Measurements from ENCODE around the gene RIIAD1.
"Not testable (repeated sequence)": the region's sequence is repeated elsewhere in the genome, so short reads cannot be mapped to it uniquely, and the experiment has no call there.

The RIIAD1 gene

DNA sequence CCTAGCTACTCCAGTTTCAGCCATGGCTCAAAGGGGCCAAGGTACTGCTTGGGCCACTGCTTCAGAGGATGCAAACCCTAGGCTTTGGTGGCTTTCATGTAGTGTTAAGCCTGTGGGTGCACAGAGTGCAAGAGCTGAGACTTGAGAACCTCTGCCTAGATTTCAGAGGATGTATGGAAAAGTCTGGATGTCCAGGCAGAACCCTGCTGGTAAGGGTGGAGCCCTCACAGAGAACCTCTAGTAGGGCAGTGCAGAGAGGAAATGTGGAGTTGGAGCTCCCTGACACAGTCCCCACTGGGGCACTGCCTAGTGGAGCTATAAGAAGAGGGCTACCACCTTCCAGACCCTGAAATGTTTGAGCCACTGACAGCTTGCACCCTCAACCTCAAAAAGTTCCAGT lies 16.2 kb downstream of the RIIAD1 start:
- DNase-seq, result no peak

DNA sequence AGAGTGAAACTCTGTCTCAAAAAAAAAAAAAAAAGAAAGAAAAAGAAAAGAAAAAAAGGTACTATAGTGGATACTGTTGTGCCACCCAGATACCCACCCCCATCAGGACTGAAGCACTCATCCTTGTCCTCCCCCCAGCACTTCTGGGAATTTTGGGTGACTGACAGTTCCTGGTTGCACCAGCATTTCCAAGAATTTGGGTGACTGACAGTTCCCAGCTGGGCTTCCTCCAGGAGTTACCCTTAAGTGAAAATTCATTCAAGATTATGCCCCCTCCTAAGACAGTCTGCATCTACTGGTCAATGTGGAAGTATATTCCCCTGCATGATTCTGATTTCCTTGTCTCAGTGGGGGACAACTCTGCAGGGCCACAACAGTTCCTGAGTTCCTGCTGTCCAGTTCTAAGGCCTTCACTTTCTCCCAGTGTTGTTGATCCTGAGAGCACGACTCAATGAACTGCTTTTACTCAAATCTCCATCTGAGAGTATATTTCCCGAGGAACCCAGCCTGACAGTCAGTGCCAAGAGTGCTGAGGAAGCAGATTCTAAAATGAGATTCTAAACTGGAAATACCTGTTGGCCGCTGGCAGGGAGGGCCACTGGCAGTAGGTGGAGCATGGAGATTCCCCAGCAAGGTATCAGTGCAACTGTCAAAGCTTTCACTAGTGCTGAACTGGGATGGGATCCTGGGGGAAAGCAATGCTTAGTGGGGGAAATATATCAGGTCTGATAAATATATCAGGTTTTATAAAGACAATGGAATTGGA lies 18.5 kb downstream of the RIIAD1 start:
- no peak for DNase-seq

DNA sequence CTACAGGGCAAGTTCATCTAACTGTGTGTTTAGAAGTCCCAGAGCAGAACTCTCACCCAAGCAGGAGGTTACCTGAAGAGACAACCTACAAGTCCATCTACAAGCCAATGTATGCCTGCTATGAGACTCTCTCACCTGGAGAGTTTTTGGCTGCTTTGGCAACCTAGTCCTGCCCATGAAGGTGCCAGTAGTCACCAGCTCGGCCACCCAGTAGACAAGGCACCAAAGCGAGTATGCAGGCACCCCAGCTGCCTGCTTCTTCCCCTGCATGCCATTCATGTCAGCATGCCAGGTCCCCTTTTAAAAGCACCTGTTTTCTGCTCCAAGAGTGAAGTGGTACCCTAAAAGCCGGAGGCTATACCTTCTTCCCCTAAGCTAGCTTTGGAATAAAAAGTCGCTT lies 20.2 kb downstream of the RIIAD1 start:
- no peak for DNase-seq

DNA sequence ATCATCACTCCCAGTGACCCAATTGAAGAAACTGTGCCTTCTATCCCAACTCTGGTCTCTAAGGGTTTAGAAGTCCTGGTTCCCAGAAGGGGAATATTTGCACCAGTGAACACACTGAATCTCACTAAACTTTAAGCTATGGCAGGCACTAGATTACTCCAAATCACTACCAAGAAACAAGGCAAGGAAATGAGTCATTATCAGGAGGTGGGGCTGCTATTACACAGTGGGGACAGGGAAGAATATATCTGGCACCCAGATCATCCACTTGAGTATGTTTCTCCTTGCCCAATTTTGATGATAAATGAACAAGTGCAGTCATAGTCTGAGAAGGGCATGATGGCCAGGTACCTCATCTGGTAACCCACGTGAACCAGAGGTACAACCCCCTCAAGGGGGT lies 35.0 kb downstream of the RIIAD1 start:
- no peak for DNase-seq

DNA sequence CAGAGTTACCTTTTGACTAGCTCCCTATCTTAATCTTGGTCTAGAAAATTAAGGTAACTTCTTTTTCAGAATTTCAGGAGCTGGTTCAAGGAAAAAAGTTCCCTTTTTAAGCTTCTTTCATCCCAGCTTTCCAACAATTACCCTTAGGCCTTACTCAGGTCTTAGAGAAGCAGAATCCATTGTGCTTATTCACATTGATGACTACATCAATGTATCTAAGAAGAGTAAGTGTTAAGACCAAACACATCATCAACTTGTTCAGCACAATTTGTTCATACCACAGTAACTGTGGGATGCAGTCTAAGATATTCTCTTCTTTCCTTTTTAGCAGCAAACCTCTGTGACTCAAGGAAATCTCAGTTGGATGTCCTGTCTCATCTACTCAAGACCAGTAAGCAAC lies 37.9 kb downstream of the RIIAD1 start:
- no peak for DNase-seq

DNA sequence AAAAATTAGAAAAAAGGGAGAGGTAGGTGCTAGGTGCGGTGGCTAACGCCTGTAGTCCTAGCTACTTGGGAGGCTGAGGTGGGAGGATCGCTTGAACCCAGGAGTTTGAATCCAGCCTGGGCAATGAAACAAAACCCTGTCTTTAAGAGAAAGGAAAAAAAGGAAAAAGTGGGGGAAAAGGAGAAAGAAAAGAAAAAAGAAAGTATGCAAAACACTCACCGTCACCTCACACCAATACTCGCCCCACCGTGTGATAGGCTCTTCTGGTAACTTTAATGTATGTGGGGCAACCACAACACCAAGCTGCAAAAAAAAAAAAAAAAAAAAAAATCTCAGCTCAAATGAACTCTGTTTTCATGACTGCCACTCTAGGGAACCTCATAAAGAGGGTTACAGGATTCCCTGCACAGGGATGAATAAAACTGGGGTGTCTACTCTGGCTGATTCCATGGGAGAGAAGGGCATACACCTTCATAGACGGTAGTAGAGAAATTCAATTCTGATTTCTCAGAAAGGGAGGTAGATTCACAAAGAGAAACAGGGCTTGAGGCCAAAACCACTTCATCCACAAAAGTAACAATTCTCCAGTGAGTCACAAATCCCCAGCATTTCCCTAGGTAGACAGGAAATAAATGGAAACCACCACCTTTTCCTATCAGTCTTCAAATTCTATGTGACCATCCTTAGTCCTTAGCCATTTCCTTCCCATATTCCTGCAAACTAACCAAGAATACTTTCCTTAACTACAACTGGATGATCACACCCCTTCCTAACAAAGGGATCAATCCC lies 39.5 kb downstream of the RIIAD1 start:
- DNase-seq, result no peak

DNA sequence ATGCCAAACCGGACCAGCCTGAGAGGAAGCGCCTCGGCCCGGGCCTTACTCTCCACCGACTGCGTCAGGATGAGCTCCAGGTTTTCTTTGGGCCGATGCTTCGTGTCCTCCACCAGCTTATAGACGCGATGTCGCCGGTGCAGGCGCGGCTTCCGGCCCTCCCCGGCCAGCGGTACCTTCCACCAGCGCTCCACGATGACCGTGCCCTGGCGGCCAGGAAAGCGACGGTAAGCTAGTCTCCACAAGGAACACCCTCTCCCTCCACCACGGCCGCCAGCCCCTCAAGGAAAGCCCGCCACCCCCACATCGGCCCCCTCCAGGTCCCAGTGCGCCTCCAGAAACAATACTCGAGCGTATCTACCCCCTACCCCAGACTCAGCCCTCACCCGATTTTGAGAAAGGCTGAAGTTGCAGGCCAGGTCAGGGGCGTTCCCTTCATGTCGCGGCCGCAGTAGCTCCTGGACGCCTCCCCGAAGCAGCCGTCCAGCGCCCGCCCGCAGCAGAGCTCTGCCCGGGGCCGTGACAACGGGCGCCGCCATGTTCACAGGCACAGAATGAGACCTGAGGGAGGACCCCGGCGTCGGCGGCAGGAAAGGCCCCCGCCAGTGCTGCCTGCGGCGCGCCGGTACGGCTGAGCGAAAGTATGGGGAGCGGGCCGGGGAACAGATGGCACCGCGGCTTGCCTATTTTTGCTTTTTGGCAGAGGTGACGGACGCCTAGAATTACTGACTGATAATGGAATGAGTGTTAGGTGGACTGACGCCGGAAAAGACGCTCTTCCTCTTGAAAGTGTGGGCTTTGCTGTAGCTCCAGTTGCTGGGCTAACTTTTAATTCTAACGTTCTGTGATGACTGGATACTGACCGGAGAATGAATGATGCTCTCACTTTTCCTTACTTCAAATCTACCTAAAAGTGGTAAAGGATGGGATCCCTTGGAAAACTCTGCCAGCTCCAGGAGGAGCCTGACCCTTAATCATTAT lies 41.9 kb downstream of the RIIAD1 start, which contains the start of gene MRPL9:
MRPL9 (minus strand) TSS at position 556 of the 981 bp plus-strand sequence; CDS start at position 539, 17 bp downstream.
- DNase-seq, result peak; percentile 93

DNA sequence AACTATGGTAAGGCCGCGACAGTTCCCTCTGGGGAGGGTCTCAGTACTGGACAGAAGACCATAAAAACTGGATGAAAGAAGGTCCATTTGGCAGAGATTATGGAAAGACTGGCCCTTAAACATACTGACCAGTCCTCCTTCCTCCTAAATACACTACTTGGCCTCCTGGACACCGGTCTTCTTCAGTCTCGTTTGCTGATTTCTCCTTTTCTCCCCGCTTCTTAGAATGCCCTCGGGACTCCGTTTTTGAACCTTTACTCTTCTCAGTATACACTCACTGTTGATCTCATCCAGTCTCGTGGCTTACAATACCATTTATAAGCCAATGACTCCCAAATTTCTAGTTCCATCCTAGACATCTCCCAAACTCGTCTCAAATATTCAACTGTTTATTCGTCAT lies 42.7 kb downstream of the RIIAD1 start:
- DNase-seq, result no peak

DNA sequence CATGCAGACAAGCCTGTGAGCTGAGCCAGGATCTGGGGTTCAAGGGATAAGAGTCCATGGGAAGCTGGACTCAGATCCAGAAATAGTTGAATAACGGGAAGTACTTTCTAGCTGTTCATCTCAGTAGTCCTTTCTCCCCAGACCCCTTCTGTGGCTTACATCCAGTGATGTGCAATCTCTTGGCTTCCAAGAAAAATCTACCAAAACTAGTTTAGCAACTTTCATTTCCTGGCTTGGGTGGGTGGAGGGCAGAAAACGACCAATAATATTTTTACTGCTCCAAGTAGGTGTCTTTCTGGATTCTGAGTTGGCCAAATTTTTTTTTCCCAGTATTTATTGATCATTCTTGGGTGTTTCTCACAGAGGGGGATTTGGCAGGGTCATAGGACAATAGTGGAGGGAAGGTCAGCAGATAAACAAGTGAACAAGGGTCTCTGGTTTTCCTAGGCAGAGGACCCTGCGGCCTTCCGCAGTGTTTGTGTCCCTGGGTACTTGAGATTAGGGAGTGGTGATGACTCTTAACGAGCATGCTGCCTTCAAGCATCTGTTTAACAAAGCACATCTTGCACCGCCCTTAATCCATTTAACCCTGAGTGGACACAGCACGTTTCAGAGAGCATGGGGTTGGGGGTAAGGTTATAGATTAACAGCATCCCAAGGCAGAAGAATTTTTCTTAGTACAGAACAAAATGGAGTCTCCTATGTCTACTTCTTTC lies 47.2 kb downstream of the RIIAD1 start:
- DNase-seq, result not testable (repeated sequence)

DNA sequence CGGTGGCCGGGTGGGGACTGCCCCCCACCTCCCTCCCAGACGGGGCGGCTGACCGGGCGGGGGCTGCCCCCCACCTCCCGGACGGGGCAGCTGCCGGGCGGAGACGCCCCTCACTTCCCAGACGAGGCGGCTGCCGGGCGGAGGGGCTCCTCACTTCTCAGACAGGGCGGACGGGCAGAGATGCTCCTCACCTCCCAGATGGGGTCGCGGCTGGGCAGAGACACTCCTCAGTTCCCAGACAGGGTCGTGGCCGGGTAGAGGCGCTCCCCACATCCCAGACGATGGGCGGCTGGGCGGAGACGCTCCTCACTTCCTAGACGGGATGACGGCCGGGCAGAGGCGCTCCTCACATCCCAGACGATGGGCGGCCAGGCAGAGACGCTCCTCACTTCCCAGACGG lies 47.9 kb downstream of the RIIAD1 start:
- DNase-seq, result not testable (repeated sequence)

DNA sequence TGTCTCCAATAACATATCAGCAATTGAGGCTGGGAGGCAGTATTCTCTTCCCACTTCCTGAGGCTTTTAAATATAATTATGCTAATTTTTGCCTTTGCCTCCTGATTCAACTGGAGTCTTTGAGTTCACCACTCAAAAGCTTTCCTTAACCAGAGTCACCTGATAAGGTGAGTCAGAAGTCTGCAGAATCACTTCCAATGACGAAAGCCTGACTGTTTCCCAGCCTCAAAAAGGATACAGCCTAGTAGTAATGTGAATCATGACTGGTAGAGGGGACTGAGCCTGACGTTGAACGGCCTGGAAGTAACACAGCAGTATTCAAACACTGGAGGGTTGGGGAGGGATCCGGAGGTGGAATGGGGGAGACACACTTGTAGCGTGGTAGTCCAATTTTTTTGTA lies 52.4 kb downstream of the RIIAD1 start:
- no peak for DNase-seq

DNA sequence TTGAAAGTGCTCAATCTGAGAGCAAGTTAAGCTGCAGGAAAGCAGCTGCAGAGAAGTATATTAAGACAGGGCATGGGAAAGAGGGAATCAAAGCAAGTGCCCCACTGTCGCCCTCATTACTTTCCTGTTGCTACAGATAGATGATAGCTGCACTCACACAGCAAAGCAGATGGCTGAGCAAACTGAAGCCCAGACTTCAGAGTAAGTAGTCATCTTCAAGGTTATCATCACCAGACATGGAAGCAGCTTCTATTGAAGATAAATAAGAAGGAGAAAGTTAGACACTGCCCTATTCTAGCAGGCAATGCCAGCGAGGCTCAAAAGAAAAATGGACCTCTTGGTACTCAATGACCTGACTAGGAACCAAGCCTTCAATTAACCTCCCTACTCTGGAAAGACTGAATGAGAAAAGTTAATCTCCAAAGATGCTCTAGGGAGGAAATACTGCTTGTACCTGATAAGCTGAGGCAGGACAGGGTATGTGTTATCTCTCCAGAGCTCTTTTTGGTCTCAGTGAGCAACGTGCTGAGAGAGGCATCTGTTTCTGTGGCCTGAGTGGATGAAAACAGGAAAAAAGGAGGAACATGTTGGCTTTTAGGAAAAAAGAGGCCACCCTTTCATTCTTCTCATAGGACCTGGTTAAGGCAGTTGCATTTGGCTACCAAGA lies 53.1 kb downstream of the RIIAD1 start:
- no peak for DNase-seq

DNA sequence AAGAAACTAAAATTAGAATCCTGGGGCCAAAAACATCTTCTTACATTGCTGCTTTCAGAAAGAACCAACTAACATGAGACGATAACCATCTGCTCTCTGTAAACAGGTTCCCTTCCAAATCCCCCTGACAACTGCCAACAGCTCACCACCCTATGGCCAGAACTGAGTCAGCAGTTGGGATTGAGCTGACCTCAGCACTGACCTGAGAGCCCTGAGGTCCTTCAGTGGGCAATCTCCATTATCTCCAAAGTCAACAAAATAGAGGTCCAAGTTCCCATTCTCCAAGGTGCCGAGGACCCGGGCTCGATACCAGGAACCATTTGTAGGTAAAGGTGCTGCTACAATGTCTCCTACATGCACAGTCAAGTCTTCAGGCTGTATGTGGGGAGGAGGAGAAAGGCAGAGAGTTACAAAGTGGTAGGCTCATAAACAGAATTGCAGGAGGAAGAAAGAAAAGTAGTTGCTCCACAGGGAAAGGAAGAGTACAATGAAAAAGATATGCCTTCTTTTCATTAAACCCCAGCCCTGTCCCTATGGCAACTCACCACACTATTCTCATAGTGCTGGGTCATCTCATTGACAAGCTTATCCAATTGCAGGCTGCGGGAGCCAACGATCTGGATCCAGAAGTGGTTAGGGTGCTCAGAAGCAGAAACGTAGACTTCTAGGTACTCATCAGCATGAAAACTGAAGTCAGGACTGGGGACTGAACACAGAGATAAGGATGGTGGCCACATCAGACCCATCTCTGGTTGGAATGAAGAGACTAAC lies 54.8 kb downstream of the RIIAD1 start:
- DNase-seq, result no peak

DNA sequence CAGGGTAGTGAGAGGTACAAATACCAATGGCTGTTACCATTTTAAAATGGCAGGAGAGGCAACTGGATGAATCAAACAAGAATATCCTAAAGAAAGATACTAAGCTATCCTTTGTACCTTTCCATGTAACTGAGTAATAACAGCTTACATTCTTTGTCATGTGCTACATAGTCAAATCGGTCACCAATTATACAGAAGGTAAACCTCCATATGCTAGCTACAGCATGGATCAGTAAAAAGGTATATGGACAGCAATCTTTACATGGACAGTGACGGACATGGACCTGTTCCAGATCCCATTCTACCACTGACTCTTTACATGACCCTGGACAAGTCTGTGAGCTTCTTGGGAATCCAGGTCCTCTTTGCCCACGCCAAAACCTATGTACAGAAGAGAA lies 55.3 kb downstream of the RIIAD1 start:
- DNase-seq, result no peak

DNA sequence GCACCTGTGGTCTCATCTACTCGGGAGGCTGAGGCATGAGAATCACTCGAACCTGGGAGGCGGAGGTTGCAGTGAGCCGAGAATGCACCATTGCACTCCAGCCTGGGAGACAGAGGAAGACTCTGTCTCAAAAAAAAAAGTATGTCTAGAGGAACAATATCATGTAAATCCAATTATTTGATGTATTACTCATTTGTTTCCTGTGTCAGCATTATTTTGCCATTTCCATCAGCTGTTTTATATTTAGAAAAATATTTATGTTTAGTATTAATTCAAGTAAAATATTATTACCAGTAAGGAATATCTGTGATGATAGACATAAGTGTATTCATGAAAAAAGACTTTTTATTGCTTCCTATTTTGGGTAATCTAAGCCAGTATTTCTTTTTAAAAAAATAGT lies 56.0 kb downstream of the RIIAD1 start:
- DNase-seq, result no peak

Data from NCI-H1694 treated with DMSO at 0.1 percent for 48 hours (cell line).